GM18858 (cell line): ENCODE data around the gene TMEM183A.

Source experiments
- ATAC-seq: cut with Tn5 transposase; IDR thresholded peaks from one replicate; pipeline ENCODE4 v1.9.1; 2021; ENCODE audit not compliant: unreplicated experiment

Gene TMEM183A

DNA sequence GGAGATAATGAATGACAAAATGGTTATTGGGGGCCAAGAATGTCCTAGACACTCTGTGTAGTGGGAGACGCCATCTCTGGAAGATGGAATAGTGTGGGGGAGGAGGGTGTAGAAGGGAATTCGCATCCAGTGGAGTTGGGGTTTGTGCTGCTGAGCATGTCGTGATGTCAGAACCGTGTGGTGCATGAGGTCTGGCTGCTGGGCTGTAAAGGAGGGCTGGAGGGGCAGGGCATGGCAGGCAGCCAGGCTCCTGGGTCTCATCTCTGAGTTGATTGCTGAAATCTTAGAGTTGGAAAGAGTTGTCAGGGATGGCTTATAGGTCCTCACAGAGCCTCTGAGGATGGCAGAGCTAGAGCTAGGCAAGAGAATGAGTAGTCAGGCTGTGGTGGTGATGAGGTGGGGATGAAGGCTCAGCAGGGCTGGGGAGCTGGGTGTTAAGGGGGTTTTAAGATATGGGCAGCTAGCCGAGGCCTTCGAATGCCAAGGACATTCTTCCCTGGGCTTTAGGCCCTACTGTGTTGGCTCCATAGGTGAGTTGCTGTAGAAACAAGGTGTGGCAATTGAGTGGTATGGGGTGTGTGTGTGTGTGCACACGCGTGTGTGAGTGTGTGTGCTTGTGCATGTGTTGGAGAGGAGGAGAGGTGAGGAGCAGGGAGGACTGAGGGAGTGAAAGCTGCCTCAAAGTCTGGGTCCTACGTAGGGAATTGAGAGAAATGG is 21.1 kb downstream of the TMEM183A start:
- ATAC-seq = no peak

DNA sequence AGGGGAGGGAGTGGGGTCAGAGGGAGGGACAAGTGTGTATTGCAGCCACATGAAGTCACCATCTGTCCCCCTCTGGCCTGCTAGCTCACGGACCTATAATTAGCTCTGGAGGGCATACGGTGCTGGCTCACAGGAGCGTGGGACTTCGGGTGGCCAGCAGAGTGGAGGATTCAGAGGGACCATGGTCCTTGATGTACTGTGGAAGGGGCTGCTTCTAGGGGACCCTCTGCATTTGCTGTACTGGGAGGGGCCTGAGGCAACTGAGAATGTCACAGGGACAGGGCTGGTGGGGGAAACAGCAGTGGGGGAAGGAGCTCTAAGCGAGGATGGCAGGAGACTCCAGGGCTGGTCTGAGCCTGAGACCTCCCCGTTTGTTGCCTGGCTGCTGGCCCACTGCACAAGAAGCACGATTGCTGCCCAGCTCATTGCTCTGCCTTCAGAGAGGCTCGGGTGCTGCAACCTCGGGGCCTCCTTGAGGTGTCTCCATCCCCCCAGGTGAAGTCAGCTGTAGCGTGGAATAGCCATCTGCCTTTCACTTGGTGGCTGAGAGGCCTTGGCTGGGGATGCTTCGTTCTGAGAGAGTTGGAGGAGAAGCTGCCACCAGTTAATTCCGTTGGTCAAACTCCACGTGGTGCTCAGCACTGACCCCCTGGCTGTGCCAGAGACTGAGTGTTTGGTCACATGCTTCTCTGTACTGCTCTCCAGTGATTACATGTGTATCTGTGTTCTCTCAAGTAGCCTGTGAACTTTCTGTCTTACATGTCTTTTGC is 21.8 kb downstream of the TMEM183A start:
- no peak for ATAC-seq

DNA sequence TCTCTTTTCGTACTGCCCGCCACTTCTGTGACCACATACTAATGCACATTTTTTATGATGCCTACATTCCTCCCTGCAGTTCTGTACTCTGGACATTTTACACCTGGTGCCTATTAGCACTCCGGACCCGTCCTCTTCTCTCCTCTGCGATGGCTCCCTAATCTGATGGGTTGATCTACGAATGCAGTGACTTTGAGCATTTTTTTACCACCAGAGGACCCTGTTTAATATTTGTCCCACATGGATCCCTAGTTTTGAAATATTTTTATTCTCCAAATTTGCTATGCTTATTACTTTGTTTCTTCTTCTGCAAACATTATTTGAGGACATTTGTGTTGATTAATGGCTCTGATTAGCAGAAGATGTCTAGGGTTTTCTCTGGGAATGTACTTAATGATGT is 24.3 kb downstream of the TMEM183A start:
- ATAC-seq = no peak

DNA sequence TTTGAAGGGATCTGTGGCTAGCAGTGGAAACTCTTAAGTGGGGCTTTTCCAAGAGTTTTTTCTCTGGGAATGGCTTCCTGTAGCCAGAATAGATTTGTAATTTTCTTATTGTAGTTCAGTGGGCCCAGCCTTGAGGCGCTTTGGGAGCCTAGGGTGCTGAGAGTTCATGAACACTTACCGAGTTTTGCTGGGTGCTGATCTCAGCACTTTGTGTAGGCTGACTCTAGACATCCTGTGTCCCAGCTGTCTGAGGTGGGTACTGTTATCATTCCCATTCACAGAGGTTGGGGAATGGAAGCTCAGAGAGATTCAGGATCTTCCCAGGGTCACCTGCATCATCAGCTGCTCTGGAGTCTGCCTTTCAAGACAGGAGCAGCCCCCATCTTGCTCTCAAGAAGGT is 26.1 kb downstream of the TMEM183A start:
- no peak for ATAC-seq

DNA sequence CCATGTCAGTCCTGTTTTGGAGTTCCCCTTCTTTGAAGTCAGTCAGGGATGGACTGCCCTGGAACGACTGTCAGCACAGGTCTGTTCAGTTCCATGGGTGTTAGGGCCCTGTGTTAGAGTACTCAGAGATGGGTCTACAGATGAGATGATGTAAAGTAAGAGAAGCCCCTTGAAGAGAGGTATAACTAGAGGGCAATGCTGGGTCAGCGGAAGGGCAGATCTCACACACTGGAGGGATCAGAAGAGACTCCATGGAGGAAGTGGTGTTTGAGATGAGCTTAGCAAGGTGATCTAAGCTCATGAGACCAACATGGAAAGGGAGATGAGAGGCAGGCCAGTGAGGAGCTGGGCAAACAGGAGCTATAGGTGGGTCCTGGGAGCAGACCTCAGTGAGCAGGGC is 26.7 kb downstream of the TMEM183A start:
- ATAC-seq = no peak

DNA sequence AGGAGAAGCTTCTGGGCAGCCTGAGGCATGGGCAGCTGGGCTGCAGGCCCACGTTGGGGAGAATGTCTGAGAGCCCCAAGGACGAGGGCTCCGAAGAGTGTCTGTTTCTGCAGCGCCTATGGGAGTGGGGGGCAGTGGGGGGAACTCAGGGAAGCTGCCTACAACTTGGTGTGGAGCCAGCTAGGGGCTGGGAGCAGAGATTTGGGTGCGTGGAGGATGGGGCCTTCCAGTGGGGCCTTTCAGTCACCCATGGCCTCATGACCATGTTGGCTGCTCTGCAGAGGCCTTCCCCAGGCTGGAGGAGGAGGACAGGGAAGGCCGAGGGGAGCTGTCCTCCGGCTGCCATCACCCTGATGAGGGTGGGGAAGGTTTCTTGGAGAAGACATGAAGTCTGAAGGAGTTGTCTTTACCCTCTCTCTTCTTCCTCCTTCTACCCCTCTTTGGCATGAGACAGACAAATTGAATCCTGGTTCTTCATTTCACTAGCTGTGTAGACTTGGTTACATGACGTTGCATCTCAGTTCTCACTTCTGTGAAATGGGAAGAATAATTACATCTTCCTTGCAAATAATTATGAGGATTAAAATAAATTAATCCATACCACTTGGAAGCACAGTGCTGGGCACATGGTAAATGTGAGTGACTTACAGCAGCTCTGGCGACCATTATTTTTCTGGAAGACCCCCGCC is 27.4 kb downstream of the TMEM183A start:
- no peak for ATAC-seq

DNA sequence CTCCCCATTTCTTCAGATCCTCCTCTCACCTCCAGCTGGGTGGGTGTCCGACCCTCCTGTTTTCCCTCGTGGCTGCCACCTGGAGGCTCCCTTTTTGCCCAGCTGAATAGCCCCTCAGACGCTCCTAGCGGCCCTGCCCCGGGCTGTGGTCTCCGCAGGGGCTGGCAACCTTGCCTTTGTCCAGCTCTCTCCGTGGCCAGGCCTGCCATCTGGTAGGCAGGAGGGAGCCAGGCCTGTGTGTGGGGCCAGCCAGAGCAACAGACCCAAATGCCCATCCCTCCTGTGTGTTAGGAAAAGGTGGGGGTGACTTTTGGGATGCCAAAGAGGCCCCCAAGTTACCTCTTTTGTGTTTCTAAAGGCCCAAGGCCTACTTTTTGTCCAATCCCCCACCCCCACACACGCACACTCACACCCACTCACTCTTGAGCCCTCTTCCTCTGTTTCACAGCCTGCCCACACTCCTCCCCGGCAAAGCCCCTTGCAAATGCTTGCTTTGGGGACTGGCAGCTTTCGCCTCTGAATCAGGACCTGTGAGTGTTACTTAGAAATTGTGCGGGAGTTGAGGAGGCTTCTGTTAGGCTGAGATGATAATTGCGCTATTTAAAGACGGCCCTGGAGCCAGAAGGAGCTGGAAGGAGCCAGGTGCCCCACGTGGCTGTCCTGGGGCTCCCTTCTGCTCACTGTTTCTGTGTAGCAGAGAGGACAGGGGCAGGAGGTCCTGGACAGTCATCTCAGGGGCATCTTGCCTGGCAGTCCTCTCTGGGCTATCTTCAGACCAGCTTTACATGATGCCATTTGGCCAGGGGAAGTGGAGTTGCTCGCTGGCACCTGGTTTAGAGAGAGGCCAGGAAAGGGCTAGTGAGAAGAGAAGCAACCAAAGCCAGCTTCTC is 28.2 kb downstream of the TMEM183A start:
- no peak for ATAC-seq

DNA sequence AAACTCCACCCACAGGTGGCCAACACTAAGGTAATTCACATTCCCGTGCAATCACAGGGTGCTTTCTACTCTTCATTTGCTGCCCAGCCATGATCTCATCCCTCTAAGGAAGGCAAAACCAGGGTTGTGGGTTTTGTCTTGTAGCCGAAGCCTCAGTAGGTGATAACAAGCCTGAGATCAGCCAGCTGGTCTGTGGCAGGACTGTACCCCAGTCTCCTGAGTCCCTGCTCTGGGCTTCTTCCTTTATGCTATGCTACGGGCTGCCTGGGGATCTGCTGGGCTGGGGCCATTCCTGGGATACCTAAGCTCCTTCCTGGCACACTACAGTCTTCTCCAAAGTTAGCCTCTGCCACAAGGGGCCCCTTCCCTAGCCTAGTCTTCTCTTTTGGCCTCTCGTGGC is 29.0 kb downstream of the TMEM183A start:
- no peak for ATAC-seq

DNA sequence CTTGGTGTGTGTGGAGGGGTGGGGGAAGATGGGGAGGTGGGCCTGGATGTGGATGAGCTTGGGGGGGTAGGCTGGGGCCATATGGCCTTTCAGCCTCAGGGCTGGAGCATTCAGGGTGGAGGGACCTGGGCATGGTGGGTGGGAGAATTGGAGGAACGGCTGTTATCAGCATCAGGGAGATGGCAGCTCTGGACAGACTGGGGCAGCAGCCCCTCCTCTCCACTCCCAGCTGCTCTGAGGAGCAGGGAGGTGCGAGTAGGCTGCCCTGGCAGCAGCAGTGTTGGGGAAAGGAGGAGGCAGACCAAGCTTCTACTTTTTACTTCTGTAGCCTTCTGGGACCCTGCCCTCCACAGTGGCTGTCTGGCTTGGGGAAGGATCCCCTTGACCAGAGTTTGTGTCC is 29.4 kb downstream of the TMEM183A start:
- no peak for ATAC-seq

DNA sequence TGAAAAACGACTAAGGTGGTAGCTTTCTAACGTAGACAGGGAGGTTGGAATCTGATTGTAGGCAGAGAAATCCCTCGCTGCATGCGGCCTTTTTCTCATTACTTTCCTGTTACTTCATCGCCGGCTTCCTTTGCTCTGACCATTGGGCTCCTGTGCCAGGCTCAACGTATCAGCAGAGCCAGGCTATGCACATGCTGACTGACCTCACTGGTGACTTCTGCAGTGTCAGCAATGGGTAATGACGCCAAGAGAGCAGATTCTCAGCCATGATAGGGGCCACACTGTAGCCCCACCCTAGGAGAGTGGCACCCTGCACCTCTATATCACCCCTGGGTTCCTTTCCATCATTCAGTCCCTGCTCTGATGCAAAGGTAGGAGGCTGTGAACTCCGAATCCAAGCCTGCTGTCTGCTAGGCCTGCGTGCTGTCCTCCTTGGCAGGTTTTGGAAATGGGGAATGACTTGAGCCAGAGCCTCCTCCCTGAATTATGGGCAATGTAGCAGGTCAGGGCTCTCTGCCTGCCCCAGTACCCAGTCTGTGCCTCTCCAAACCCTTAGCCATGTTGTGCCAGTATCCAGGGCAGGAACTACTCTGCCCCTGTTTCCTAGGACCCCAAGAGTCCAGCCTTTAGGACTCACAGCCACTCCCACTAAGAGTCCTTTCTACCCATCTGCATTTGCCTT is 30.5 kb downstream of the TMEM183A start:
- no peak for ATAC-seq

DNA sequence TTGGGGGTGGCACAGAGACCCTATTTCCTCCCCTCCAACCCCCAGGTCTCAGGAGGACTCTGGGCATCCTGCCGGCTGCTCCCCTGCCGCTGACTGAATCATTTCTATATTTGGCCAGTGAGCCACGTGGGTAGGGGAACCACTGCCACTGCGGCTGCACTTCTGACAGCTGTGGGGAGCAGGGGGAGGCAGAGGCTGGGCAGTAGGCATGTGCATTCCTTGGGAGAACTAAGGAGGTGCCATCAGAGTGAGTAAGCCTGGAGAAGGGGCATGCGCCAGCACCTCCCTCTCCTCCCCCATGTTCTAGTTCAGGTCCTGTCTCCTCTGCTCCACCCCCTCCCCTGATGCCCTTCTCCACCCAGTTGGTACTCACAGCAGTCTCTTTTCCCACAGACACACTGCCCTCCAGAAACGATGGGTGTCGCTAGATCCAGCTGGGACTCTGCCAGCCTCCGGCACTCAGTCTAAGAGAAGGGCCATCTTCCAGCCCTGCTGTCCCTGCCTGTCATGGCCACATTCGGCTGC is 31.1 kb downstream of the TMEM183A start:
- no peak for ATAC-seq

DNA sequence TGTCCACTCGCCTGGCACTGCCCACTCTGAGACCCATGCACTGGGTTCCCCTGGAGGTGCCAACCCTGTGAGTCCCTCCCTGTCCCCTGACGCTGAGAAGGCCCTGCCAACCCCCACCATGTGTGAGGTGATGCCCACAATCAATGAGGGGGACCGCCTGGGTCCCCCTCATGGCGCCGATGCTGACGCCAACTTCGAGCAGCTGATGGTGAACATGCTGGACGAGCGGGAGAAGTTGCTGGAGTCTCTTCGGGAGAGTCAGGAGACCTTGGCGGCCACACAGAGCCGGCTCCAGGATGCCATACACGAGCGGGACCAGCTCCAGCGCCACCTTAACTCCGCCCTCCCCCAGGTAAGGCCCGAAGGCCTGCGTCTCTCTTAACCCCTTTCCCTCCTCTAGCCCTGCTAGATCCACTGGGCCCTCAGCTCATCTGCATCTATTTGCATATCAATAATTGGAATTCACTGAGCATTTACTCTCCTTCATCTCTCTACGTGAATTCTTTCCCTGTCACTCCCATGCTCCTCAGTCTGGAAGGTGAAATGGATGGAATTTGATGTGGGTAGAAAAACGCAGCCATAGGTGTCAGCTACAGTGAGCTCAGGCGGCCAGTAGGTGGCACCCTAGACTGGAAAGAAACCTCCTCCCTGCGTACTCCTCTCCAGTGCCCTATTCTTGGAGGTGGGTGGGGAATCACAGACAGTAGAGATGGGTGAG is 31.9 kb downstream of the TMEM183A start:
- no peak for ATAC-seq

DNA sequence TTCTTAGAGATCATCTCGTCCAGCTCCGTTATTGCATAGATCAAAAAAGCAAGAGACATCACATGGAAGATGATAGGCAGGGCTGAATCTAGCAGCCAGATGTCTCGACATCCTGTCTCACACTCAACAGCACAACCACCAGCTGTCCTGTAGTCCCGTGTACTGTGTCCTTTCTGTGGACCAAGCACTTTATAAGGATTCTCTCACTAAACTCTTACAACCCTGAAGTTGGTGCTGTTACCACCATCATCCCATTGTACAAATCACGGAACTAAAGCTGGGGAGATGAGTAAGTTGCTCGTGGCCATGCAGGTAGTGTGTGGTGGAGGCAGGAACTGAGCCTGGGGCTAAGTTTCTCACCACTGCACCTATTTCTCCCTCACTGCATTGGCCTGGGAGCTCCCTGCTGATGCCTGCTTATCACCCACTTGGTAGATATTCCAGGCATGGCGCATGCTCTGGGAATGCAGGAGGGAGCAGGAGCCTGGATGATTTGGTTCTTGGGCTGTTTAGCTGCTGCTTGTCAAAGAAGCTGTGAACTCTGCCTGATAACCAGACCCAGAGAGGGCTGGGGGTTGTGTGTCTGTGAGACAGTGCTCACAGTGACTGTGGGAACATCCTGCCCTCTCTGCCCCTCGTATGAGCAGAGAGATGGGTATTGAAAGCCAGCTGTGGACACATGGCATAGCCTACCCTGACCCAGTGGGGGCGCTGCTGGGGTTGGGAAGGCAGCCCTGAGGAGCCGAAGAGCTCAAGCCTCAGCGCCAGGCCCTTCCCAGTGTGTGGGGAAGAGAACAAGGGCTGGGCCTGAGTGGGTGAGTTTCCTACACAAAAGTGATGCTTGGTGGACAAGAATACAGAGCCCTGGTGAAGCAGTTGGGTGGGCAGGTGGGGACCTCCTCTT is 32.7 kb downstream of the TMEM183A start:
- no peak for ATAC-seq

DNA sequence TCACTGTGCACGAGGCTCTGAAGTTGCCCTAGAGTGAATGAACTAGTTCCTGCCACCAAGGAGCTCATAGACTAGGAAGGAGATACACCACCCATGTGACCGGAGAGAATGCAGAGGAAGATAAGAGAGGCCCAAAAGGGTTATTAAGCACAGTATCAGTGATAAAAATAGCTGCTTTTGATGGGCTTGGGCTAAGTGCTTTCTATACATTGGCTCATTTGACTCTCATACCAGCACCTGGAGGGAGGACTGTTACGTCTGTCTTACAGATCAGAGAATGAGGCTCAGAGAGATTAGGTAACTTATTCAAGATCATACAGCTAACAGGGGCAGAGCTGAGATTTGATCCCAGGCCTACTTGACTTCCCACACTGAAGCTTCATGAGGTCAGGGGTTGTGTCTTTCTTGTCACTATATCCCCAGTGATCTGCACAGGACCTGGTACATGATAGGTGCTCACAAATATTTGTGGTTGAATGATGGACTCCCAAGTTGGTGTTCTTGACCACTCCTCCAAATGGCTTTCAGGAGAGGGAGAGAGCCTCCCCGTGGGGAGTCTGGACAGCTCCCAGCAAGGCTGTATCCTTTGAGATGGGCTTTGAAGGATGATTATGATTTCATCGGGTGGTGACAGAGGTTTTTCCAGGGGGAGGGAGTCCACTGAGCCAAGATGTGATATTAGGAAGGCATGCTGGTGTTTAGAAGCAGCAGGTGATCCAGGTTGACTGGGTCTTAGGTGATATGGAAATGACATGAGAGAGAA is 33.5 kb downstream of the TMEM183A start:
- no peak for ATAC-seq

DNA sequence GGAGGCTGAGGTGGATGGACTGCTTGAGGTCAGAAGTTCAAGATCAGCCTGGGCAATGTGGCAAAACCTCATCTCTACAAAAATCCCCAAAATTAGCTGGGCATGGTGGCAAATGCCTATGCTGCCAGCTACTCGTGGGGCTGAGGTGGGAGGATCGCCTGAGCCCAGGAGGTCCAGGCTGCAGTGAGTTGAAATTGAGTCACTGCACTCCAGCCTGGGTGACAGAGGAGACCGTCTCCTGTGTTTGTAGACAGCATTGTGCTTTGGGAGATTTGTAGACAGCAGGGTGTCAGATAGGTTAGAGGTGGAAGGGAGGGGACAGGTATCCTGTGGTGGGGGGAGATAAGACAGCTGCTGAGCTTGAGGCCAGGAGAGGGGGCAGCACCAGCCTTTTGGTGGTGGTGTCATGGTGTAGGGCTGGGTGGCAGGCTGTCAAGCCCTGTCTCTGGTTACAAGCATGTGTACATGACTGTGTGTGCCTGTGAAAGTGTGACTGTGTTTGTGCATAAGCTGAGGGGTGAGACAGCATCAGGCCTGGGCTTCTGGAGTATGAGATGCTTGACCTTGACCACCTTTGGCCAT is 34.3 kb downstream of the TMEM183A start:
- no peak for ATAC-seq

DNA sequence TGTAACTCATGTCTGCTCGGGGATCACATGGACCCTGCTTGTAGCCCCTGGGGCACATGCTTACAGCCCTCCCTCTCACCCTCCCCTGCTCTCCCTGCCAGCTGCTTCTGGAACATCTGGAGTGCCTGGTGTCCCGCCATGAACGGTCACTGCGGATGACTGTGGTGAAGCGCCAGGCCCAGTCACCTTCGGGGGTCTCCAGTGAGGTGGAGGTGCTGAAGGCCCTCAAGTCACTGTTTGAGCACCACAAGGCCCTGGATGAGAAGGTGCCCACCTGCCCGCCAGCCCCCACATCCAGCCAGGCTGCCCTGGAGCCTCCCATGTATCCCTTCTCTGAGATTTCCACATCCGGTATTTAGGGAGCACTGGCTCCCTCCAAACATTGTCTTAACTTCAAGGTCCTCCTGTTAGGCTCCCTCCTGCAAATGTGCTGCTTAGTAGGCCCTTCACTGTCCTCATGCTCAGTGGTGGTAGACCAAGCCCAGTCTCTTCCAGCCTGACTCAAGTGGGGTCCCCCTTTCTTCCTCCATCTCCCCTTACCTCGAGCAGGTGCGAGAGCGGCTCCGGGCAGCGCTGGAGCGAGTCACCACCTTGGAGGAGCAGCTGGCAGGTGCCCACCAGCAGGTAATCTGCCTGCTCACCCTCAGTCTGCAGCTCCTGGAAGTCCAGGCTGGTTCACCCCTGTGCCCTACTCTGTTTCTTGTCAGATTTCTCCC is 36.8 kb downstream of the TMEM183A start:
- no peak for ATAC-seq
